AG04449 (cell line): Measurements from ENCODE around the gene IGSF3.

Source experiments
- CTCF ChIA-PET: fragments of 350-600 bp; formaldehyde crosslinking; extraction: SDS; loops from one replicate; lab custom pipeline; 2021; ENCODE audit warnings: antibody characterized with exemption; lab: Yijun Ruan, JAX
- POLR2A ChIA-PET: fragments of 400-600, 350-600 bp; formaldehyde crosslinking; extraction: SDS; loops from one replicate; lab custom pipeline; 2020; ENCODE audit warnings: antibody characterized with exemption, inconsistent platforms; lab: Yijun Ruan, JAX
- DNase-seq: peaks from one replicate; pipeline ENCODE4 v3.0.0-alpha.2; 2010; ENCODE audit warnings: low read depth, low spot score
- H3K4me3 ChIP-seq: 2 replicates; pipeline ENCODE4 v1.5.1; 2011; ENCODE audit warnings: low read depth, mild to moderate bottlenecking, control low read depth, low read length
- TF ChIP-seq, protein P1 (sequence below): IDR thresholded peaks from one replicate; pipeline ENCODE4 v1.5.1; 2011; ENCODE audit warnings: mild to moderate bottlenecking, moderate library complexity, low read length, control low read depth, inconsistent platforms; ENCODE audit not compliant: insufficient read depth; ENCODE audit errors: missing control alignments

The IGSF3 gene

DNA sequence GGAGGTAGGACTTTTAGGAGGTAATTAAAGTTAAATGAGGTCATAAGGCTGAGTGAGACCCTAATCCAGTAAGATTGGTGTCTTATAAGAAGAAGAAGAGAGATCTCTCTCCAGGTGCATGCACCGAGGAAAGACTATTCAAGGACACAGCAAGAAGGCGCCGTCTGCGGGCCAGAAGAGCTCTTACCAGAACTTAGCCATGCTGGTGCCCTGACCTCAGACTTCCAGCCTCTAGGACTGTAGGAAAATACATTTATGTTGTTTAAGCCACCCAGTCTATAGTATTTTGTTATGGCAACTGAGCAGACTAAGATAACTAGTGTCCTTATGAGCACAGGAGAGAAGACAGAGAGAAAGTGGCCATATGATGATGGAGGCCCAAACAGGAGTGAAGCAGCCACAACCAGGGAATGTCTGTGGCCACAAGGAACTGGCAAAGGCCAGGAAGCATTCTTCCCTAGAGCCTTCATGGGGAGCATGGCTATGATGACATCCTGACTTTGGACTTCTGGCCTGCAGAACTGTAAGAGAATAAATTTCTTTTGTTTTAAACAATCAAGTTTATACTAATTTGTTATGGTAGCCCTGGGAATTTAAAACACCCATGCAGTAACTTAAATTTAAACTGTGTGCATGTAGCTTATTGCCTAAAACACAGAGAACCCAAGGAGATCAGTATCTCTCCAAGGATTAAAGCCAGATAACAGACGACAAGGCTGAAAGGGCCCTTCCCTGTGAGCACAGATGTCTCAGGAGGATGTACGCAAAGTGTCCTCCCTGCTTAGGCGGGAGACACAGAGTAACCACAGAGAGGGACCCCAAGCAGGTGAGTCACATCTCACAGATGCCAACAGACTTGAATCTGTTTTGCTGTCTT lies 86.8 kb downstream of the IGSF3 start:
- H3K4me3 ChIP-seq: no peak overlapping the region
- TF ChIP-seq, protein P1, sequence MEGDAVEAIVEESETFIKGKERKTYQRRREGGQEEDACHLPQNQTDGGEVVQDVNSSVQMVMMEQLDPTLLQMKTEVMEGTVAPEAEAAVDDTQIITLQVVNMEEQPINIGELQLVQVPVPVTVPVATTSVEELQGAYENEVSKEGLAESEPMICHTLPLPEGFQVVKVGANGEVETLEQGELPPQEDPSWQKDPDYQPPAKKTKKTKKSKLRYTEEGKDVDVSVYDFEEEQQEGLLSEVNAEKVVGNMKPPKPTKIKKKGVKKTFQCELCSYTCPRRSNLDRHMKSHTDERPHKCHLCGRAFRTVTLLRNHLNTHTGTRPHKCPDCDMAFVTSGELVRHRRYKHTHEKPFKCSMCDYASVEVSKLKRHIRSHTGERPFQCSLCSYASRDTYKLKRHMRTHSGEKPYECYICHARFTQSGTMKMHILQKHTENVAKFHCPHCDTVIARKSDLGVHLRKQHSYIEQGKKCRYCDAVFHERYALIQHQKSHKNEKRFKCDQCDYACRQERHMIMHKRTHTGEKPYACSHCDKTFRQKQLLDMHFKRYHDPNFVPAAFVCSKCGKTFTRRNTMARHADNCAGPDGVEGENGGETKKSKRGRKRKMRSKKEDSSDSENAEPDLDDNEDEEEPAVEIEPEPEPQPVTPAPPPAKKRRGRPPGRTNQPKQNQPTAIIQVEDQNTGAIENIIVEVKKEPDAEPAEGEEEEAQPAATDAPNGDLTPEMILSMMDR: no peak
- DNase-seq: no peak
- ChIA-PET CTCF (interaction anchor here (5.2 to 6.7 kb wide), 2 partner anchors 8 to 16 kb away, joined by 30 to 53 read pairs; partner anchors contain the start of gene CD58), POLR2A (no interaction called here)

DNA sequence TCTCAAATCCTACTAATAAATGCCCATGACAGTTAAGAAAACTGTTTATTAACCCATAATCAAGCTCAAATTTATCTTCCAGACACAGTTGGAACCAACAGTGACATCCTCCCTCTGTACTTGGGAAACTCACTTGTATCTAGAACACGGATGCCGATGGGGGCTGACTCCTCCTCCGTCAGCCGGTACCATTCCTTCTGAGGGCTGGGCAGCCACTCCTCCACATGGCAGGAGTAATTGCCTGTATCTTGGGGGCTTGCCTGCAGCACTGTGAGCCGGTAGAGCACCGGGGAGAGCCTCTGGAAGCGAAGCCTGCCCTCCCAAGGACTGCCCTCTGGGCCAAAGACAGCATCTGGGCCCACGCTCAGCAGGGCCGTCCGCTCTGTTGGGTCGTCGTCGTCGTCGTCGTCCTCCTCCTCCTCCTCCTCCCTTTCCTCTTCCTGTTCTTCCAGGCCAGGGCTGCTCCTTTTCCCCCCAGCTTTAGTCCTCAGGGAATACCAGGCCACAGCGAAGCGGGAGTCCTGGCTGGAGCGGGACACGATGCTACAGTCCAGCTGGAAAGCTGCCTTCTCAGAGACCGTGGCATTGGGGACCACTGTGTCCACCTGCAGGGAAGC lies 88.2 kb downstream of the IGSF3 start:
- DNase-seq: no peak
- TF ChIP-seq, protein P1: no peak
- ChIA-PET POLR2A (no interaction called here), CTCF (interaction anchor here (0.6 to 5.2 kb wide), 3 partner anchors 8 to 46 kb away, joined by 3 to 30 read pairs (median 7); no protein-coding TSS in a partner anchor)
- no peak overlapping the region for H3K4me3 ChIP-seq

DNA sequence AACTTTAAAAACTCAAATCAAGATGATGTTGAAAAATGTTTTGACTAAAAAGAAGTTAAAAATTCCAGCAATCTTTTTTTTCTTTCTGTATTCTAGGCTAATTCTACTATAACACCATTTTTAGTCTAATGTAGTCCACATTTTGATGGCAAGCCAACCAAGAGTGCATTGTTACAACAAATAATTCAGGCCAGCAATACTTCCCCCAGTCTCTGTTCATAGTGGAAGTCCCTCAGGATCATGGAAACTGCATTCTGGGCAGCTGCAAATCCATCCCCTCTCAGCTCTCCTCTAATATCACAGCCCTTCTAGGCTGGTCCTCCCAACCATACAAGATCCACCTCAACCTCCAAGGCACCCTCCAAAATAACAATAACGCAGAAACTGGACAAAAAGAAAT lies 89.0 kb downstream of the IGSF3 start:
- H3K4me3 ChIP-seq: no peak overlapping the region
- ChIA-PET POLR2A (no interaction called here), CTCF (interaction anchor here (2.3 to 5.2 kb wide), 2 partner anchors 9 to 18 kb away, joined by 7 to 30 read pairs; no protein-coding TSS in a partner anchor)
- TF ChIP-seq, protein P1: no peak
- DNase-seq: no peak

DNA sequence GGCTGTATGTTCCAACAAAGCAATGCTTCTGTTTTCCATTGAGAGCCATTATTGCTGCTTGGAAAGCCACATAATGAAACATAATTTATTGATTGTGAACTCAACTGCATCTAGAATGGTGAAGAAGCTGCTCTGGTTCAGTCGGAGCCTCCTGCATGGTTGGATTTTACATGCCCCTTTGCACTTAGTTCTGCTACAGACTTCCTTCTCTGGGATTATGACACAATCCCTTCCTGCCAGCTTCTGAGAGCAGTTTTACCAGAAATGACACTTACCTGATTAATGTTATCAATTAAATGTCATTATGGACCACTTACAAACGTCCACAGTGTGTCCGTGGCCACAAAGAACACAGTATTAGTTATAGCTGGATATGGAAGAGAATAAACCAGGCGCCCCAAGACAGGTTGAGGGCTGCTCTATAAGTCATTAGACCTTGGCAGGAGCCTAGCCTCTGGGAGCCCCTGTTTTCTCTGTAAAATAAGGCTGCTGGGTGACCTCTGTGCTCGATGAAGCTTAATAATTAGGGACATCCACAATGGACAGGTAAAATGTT lies 89.7 kb downstream of the IGSF3 start:
- CTCF ChIA-PET: interaction anchor here (2.3 to 5.2 kb wide), 2 partner anchors 10 to 19 kb away, joined by 7 to 30 read pairs; no protein-coding TSS in a partner anchor
- TF ChIP-seq, protein P1: no peak
- no peak overlapping the region for H3K4me3 ChIP-seq
- POLR2A ChIA-PET: no interaction called here
- DNase-seq: no peak

DNA sequence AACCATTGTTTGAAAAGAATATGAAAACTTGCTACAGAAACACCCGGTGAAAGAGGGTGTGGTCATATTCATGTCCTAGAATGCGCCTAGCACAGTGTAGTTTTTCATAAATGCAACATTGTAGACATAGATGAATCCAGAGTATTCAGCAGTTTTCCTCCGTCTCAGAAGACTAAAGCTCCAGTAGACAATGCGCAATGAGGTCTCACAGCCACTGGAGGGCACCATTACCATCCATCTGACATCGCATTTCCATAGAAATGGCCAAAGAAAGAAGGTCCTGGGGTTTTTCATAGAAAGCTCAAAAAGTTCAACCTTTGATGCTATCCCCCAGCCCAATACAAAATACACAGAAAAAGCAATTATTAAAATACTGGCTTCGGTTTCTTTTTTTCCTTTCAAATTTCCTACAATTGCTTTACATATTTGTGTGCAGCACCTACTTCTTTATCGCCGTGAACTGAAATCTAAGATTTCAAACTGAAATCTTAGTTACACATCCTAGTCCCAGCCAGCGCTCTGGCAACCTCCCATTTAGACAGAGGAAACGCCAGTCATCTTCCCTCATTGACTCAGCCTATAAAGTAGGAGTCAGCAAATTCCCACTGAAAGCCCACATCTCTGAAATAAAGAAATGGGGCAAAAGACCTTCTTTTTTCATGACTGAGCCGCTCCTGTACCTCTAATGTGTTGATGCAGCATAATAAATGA lies 92.8 kb downstream of the IGSF3 start:
- DNase-seq: no peak
- ChIA-PET CTCF (interaction anchor here (0.6 to 5.0 kb wide), 20 partner anchors 10 to 822 kb away, joined by 3 to 83 read pairs (median 4); partner anchors contain the start of gene TTF2), POLR2A (no interaction called here)
- H3K4me3 ChIP-seq: no peak overlapping the region
- TF ChIP-seq, protein P1: peak; percentile 83
